T-helper 2 cell treated with Interferon-gamma antibody and Interleukin-4, amounts not matched to agents 5 μg/mL and 100 μg/mL, for 36 hours (primary cell): ENCODE results near the gene DCLK3.

Source experiments
- DNase-seq: peaks from one replicate; pipeline ENCODE4 v3.0.0; 2021; ENCODE audit warnings: low spot score
- H3K27ac Mint-ChIP-seq: one replicate; pipeline ENCODE4 v1.8.0; 2021; ENCODE audit warnings: mild to moderate bottlenecking, mixed read lengths
- H3K27me3 Mint-ChIP-seq: one replicate; pipeline ENCODE4 v1.8.0; 2021; ENCODE audit warnings: low read depth, mixed read lengths
- H3K36me3 Mint-ChIP-seq: one replicate; pipeline ENCODE4 v1.8.0; 2021; ENCODE audit warnings: low read depth, mixed read lengths
- H3K4me1 Mint-ChIP-seq: one replicate; pipeline ENCODE4 v1.8.0; 2021; ENCODE audit warnings: low read depth, mixed read lengths
- H3K4me3 Mint-ChIP-seq: one replicate; pipeline ENCODE4 v1.8.0; 2022; ENCODE audit warnings: mild to moderate bottlenecking, moderate library complexity, mixed read lengths
- H3K9me3 Mint-ChIP-seq: one replicate; pipeline ENCODE4 v1.8.0; 2021; ENCODE audit warnings: mixed read lengths

DCLK3 gene

GRCh38 chr3:36689560-36689959, 74.8 kb downstream of the DCLK3 start:
- Mint-ChIP-seq H3K36me3 (no peaks in the 10 kb centered on the region), H3K9me3 (no peaks in the 10 kb centered on the region), H3K27ac (no peak overlapping the region), H3K27me3 (no peaks in the 10 kb centered on the region), H3K4me1 (no peaks in the 10 kb centered on the region), H3K4me3 (no peak overlapping the region)
- DNase-seq, result no peak

- H3K36me3 Mint-ChIP-seq, result no peaks in the 10 kb centered on the region
- H3K9me3 Mint-ChIP-seq, result no peaks in the 10 kb centered on the region
- DNase-seq, result no peak
- H3K27ac Mint-ChIP-seq, result no peak overlapping the region
- H3K4me3 Mint-ChIP-seq, result no peak overlapping the region
- H3K4me1 Mint-ChIP-seq, result no peaks in the 10 kb centered on the region
- no peaks in the 10 kb centered on the region for H3K27me3 Mint-ChIP-seq
Measured at GRCh38 chr3:36688815-36689214, 75.5 kb downstream of the DCLK3 start.

- H3K4me1 Mint-ChIP-seq, result no peaks in the 10 kb centered on the region
- no peaks in the 10 kb centered on the region for H3K27me3 Mint-ChIP-seq
- H3K27ac Mint-ChIP-seq, result no peak overlapping the region
- no peak for DNase-seq
- H3K4me3 Mint-ChIP-seq, result no peak overlapping the region
- peaks cover 2% of the 10 kb centered on the region for H3K9me3 Mint-ChIP-seq
- no peaks in the 10 kb centered on the region for H3K36me3 Mint-ChIP-seq
Measured at GRCh38 chr3:36686516-36686915, 77.8 kb downstream of the DCLK3 start.

- Mint-ChIP-seq H3K36me3 (no peaks in the 10 kb centered on the region), H3K27ac (no peak overlapping the region), H3K4me3 (no peak overlapping the region), H3K9me3 (peaks cover 41% of the 10 kb centered on the region), H3K27me3 (no peaks in the 10 kb centered on the region), H3K4me1 (no peaks in the 10 kb centered on the region)
- DNase-seq, result no peak
Measured at GRCh38 chr3:36681867-36682266, 82.5 kb downstream of the DCLK3 start.

- Mint-ChIP-seq H3K36me3 (no peaks in the 10 kb centered on the region), H3K4me3 (no peak overlapping the region), H3K27me3 (no peaks in the 10 kb centered on the region), H3K27ac (no peak overlapping the region), H3K4me1 (no peaks in the 10 kb centered on the region), H3K9me3 (peaks cover 41% of the 10 kb centered on the region)
- DNase-seq, result no peak
Measured at GRCh38 chr3:36680952-36681351, 83.4 kb downstream of the DCLK3 start.

- Mint-ChIP-seq H3K27ac (no peak overlapping the region), H3K27me3 (no peaks in the 10 kb centered on the region), H3K4me1 (no peaks in the 10 kb centered on the region), H3K4me3 (no peak overlapping the region), H3K36me3 (no peaks in the 10 kb centered on the region), H3K9me3 (peaks cover 41% of the 10 kb centered on the region)
- no peak for DNase-seq
Measured at GRCh38 chr3:36679384-36680200, 84.8 kb downstream of the DCLK3 start.

- H3K27me3 Mint-ChIP-seq, result no peaks in the 10 kb centered on the region
- no peak for DNase-seq
- H3K9me3 Mint-ChIP-seq, result peaks cover 41% of the 10 kb centered on the region
- H3K4me1 Mint-ChIP-seq, result no peaks in the 10 kb centered on the region
- H3K36me3 Mint-ChIP-seq, result no peaks in the 10 kb centered on the region
- H3K27ac Mint-ChIP-seq, result no peak overlapping the region
- no peak overlapping the region for H3K4me3 Mint-ChIP-seq
Measured at GRCh38 chr3:36678216-36679013, 85.9 kb downstream of the DCLK3 start.

GRCh38 chr3:36677331-36678007, 86.9 kb downstream of the DCLK3 start:
- Mint-ChIP-seq H3K27ac (no peak overlapping the region), H3K36me3 (no peaks in the 10 kb centered on the region), H3K4me1 (no peaks in the 10 kb centered on the region), H3K27me3 (no peaks in the 10 kb centered on the region), H3K9me3 (peaks cover 41% of the 10 kb centered on the region), H3K4me3 (no peak overlapping the region)
- DNase-seq, result no peak

- Mint-ChIP-seq H3K4me3 (no peak overlapping the region), H3K9me3 (peaks cover 26% of the 10 kb centered on the region), H3K27me3 (no peaks in the 10 kb centered on the region), H3K27ac (no peak overlapping the region), H3K4me1 (no peaks in the 10 kb centered on the region), H3K36me3 (no peaks in the 10 kb centered on the region)
- DNase-seq, result no peak
Measured at GRCh38 chr3:36674816-36675215, 89.5 kb downstream of the DCLK3 start.

GRCh38 chr3:36669764-36670163, 94.6 kb downstream of the DCLK3 start:
- H3K4me1 Mint-ChIP-seq, result no peaks in the 10 kb centered on the region
- no peaks in the 10 kb centered on the region for H3K36me3 Mint-ChIP-seq
- no peak overlapping the region for H3K27ac Mint-ChIP-seq
- H3K9me3 Mint-ChIP-seq, result no peaks in the 10 kb centered on the region
- DNase-seq, result no peak
- H3K27me3 Mint-ChIP-seq, result no peaks in the 10 kb centered on the region
- no peak overlapping the region for H3K4me3 Mint-ChIP-seq

- no peaks in the 10 kb centered on the region for H3K4me1 Mint-ChIP-seq
- H3K27ac Mint-ChIP-seq, result no peak overlapping the region
- DNase-seq, result no peak
- H3K4me3 Mint-ChIP-seq, result no peak overlapping the region
- H3K36me3 Mint-ChIP-seq, result no peaks in the 10 kb centered on the region
- peaks cover under 1% of the 10 kb centered on the region for H3K27me3 Mint-ChIP-seq
- H3K9me3 Mint-ChIP-seq, result no peaks in the 10 kb centered on the region
Measured at GRCh38 chr3:36666166-36666565, 98.2 kb downstream of the DCLK3 start.

GRCh38 chr3:36663666-36664291, 100.6 kb downstream of the DCLK3 start:
- Mint-ChIP-seq H3K36me3 (no peaks in the 10 kb centered on the region), H3K4me3 (no peak overlapping the region)

GRCh38 chr3:36662626-36663025, 101.7 kb downstream of the DCLK3 start:
- no peaks in the 10 kb centered on the region for H3K36me3 Mint-ChIP-seq
- peaks cover 6% of the 10 kb centered on the region for H3K27me3 Mint-ChIP-seq
- no peak for DNase-seq
- H3K4me1 Mint-ChIP-seq, result no peaks in the 10 kb centered on the region
- H3K4me3 Mint-ChIP-seq, result no peak overlapping the region
- no peaks in the 10 kb centered on the region for H3K9me3 Mint-ChIP-seq
- no peak overlapping the region for H3K27ac Mint-ChIP-seq

More at GRCh38 chr3:36663666-36664291, 100.6 kb downstream of the DCLK3 start:
- H3K4me1 Mint-ChIP-seq, result no peaks in the 10 kb centered on the region
- no peaks in the 10 kb centered on the region for H3K9me3 Mint-ChIP-seq
- no peak for DNase-seq
- no peak overlapping the region for H3K27ac Mint-ChIP-seq
- H3K27me3 Mint-ChIP-seq, result peaks cover 4% of the 10 kb centered on the region
